Measurements from ENCODE around the gene RNF6. TPM values are rescaled to one million over a fixed set of nuclear protein-coding genes. Genes with fewer than 3 reads are reported as not detected.

Gene RNF6
- total RNA-seq, 1 experiment from 2014 or later: 34.0 TPM

GRCh38 chr13:26257049-26257448 lies 34.9 kb upstream of the RNF6 start:
- H3K27ac ChIP-seq (ENCODE audit: low read length): no peak overlapping the region
- no TSS peak for BruUV-seq (replicated peaks)

GRCh38 chr13:26255691-26256277 lies 33.7 kb upstream of the RNF6 start:
- Histone ChIP-seq H3K27me3 (ENCODE audit: low read length) (no peaks in the 10 kb centered on the region), H3K9me2 (replicated peaks; ENCODE audit: low read length) (no peaks in the 10 kb centered on the region), H3K4me2 (ENCODE audit: low read length) (peak overlapping the region; percentile 85), H3K9ac (ENCODE audit: low read length) (peak overlapping the region; percentile 72), H3K9me3 (ENCODE audit: low read length) (no peaks in the 10 kb centered on the region), H3K27ac (ENCODE audit: low read length) (no peak overlapping the region), H3F3A (ENCODE audit: low read length, unreplicated experiment) (no peaks in the 10 kb centered on the region), H3K4me1 (ENCODE audit: insufficient read depth, low read length) (peaks cover 15% of the 10 kb centered on the region), H2AFZ (ENCODE audit: low read length) (peak overlapping the region; percentile 100), H3K4me3 (ENCODE audit: low read length) (peak overlapping the region; percentile 93), H3K36me3 (ENCODE audit: low read depth, low read length) (no peaks in the 10 kb centered on the region), H4K20me1 (ENCODE audit: low read length) (peaks cover 21% of the 10 kb centered on the region), H3K79me2 (ENCODE audit: low read length) (peaks cover 68% of the 10 kb centered on the region)
- intact Hi-C loops (cut with micrococcal nuclease): loop anchor here (2.0 to 10.0 kb wide), 3 partner anchors 49 to 241 kb away; no protein-coding TSS in a partner anchor
- POLR2A ChIA-PET (ENCODE audit: unreplicated experiment): no interaction called here
- peak; percentile 56 for TF ChIP-seq CTCF (conservative IDR thresholded peaks at IDR 0.05; ENCODE audit: low read depth, low read length)
- no peak for TF ChIP-seq EZH2 (IDR thresholded peaks at IDR 0.05; ENCODE audit: low read length, unreplicated experiment)
- TF ChIP-seq EZH2phosphoT487 (IDR thresholded peaks at IDR 0.05; ENCODE audit: borderline replicate concordance, low read length): no peak
- CTCF ChIA-PET: interaction anchor here (0.9 kb wide), 1 partner anchor 35 kb away, joined by 3 read pairs; no protein-coding TSS in a partner anchor
- ATAC-seq (no peak), DNase-seq (peak; percentile 35)
- BruUV-seq (replicated peaks): no TSS peak

More at GRCh38 chr13:26257049-26257448, 34.9 kb upstream of the RNF6 start:
- peaks cover 15% of the 10 kb centered on the region for H3K4me1 ChIP-seq (ENCODE audit: insufficient read depth, low read length)
- no peak overlapping the region for H2AFZ ChIP-seq (ENCODE audit: low read length)
- H3K9me2 ChIP-seq (replicated peaks; ENCODE audit: low read length): no peaks in the 10 kb centered on the region
- H3K36me3 ChIP-seq (ENCODE audit: low read depth, low read length): no peaks in the 10 kb centered on the region
- H3K9me3 ChIP-seq (ENCODE audit: low read length): no peaks in the 10 kb centered on the region
- ChIA-PET POLR2A (ENCODE audit: unreplicated experiment) (no interaction called here), CTCF (no interaction called here)
- no peaks in the 10 kb centered on the region for H3F3A ChIP-seq (ENCODE audit: low read length, unreplicated experiment)
- peaks cover 80% of the 10 kb centered on the region for H3K79me2 ChIP-seq (ENCODE audit: low read length)
- peaks cover 26% of the 10 kb centered on the region for H4K20me1 ChIP-seq (ENCODE audit: low read length)
- peak overlapping the region; percentile 85 for H3K4me2 ChIP-seq (ENCODE audit: low read length)
- H3K9ac ChIP-seq (ENCODE audit: low read length): no peak overlapping the region; the same call in 1 of the 2 replicates
- peak overlapping the region; percentile 93; the same call in 1 of the 2 replicates for H3K4me3 ChIP-seq (ENCODE audit: low read length)
- DNase-seq (no peak), ATAC-seq (no peak)
- intact Hi-C loops (cut with micrococcal nuclease): loop anchor here (2.0 to 10.0 kb wide), 3 partner anchors 48 to 240 kb away; no protein-coding TSS in a partner anchor
- TF ChIP-seq EZH2 (IDR thresholded peaks at IDR 0.05; ENCODE audit: low read length, unreplicated experiment): no peak
- TF ChIP-seq EZH2phosphoT487 (IDR thresholded peaks at IDR 0.05; ENCODE audit: borderline replicate concordance, low read length): no peak
- TF ChIP-seq CTCF (conservative IDR thresholded peaks at IDR 0.05; ENCODE audit: low read depth, low read length): no peak
- H3K27me3 ChIP-seq (ENCODE audit: low read length): no peaks in the 10 kb centered on the region

GRCh38 chr13:26255115-26255514 lies 33.0 kb upstream of the RNF6 start:
- H3K27ac ChIP-seq (ENCODE audit: low read length): no peak overlapping the region
- H2AFZ ChIP-seq (ENCODE audit: low read length): peak overlapping the region; percentile 100
- ChIA-PET CTCF (interaction anchor here (0.6 kb wide), 2 partner anchors 30 to 69 kb away, joined by 6 to 7 read pairs; no protein-coding TSS in a partner anchor), POLR2A (ENCODE audit: unreplicated experiment) (interaction anchor here (0.6 kb wide), 1 partner anchor 33 kb away, joined by 5 read pairs; the partner anchor contains the start of gene RNF6)
- peaks cover 15% of the 10 kb centered on the region for H3K4me1 ChIP-seq (ENCODE audit: insufficient read depth, low read length)
- peak overlapping the region; percentile 72 for H3K9ac ChIP-seq (ENCODE audit: low read length)
- H3F3A ChIP-seq (ENCODE audit: low read length, unreplicated experiment): no peaks in the 10 kb centered on the region
- H4K20me1 ChIP-seq (ENCODE audit: low read length): peaks cover 21% of the 10 kb centered on the region
- H3K4me3 ChIP-seq (ENCODE audit: low read length): peak overlapping the region; percentile 93
- no peak for ATAC-seq
- H3K9me3 ChIP-seq (ENCODE audit: low read length): no peaks in the 10 kb centered on the region
- no peak for DNase-seq
- H3K27me3 ChIP-seq (ENCODE audit: low read length): no peaks in the 10 kb centered on the region
- H3K79me2 ChIP-seq (ENCODE audit: low read length): peaks cover 61% of the 10 kb centered on the region
- no TSS peak for BruUV-seq (replicated peaks)
- H3K9me2 ChIP-seq (replicated peaks; ENCODE audit: low read length): no peaks in the 10 kb centered on the region
- intact Hi-C loops (cut with micrococcal nuclease): loop anchor here (5.0 to 10.0 kb wide), 2 partner anchors 50 to 122 kb away; no protein-coding TSS in a partner anchor
- no peaks in the 10 kb centered on the region for H3K36me3 ChIP-seq (ENCODE audit: low read depth, low read length)
- H3K4me2 ChIP-seq (ENCODE audit: low read length): peak overlapping the region; percentile 85
- TF ChIP-seq CTCF (conservative IDR thresholded peaks at IDR 0.05; ENCODE audit: low read depth, low read length) (no peak), EZH2 (IDR thresholded peaks at IDR 0.05; ENCODE audit: low read length, unreplicated experiment) (no peak), EZH2phosphoT487 (IDR thresholded peaks at IDR 0.05; ENCODE audit: borderline replicate concordance, low read length) (no peak)

All from PC-3 (cell line).